Measurements from ENCODE around the gene SMNDC1. TPM values are rescaled to one million over a fixed set of nuclear protein-coding genes. Genes with fewer than 3 reads are reported as not detected.

SMNDC1 gene
- total and polyA plus RNA-seq, 2 of the 4 experiments (the other 2 are of a cell fraction), result 3.9 to 15.1 TPM

- Histone ChIP-seq H3K18ac (ENCODE audit: low read depth, low read length) (no peak overlapping the region), H4K20me1 (ENCODE audit: insufficient read depth, low read length) (no peaks in the 10 kb centered on the region), H3K4me3 (ENCODE audit: insufficient read depth, low read depth, low read length) (no peak overlapping the region), H3K4me1 (ENCODE audit: control insufficient read depth, insufficient read depth, low read length) (peaks cover 6% of the 10 kb centered on the region), H2AK9ac (replicated peaks; ENCODE audit: low read depth, low read length, poor library complexity) (no peak overlapping the region), H3K79me1 (ENCODE audit: low read depth in 1 of 2, low read length in 2 of 2) (no peaks in the 10 kb centered on the region; a peak in 1 of 4 replicates), H3K9me1 (ENCODE audit: insufficient read depth, low read length) (peaks cover 5% of the 10 kb centered on the region; the same call in 1 of the 2 replicates), H4K8ac (ENCODE audit: low read depth in 2 of 2, low read length in 2 of 2) (no peak overlapping the region), H4K5ac (ENCODE audit: low read depth, low read length) (no peak overlapping the region), H4K91ac (ENCODE audit: insufficient read depth, low read depth, low read length) (no peak overlapping the region), H3K27ac (ENCODE audit: insufficient read depth, low read length) (no peak overlapping the region), H3K27me3 (ENCODE audit: control insufficient read depth, insufficient read depth, low read length) (no peaks in the 10 kb centered on the region), H3K14ac (replicated peaks; ENCODE audit: low read depth, low read length) (no peak overlapping the region), H2BK120ac (ENCODE audit: low read depth, low read length) (no peak overlapping the region), H3K9me3 (ENCODE audit: control insufficient read depth, insufficient read depth, low read length) (no peaks in the 10 kb centered on the region), H2AFZ (replicated peaks; ENCODE audit: low read length, poor library complexity) (no peak overlapping the region), H3K4ac (ENCODE audit: low read depth, low read length) (no peak overlapping the region), H2BK20ac (ENCODE audit: low read depth, low read length) (no peak overlapping the region), H2BK15ac (ENCODE audit: low read depth, low read length) (no peak overlapping the region), H2BK5ac (ENCODE audit: low read depth, low read length, poor library complexity, severe bottlenecking) (no peak overlapping the region), H3K36me3 (ENCODE audit: control insufficient read depth, insufficient read depth, low read length) (no peaks in the 10 kb centered on the region), H3K4me2 (ENCODE audit: low read depth, low read length) (no peak overlapping the region), H3K56ac (ENCODE audit: extremely low read depth, insufficient read depth, low read length) (no peak overlapping the region), H3K9ac (ENCODE audit: low read depth, low read length) (no peak overlapping the region), H2AK5ac (ENCODE audit: low read depth, low read length) (no peak overlapping the region; the same call in 1 of the 2 replicates), H3K23ac (ENCODE audit: low read depth, low read length) (no peak overlapping the region)
- ChIA-PET CTCF (no interaction called here), POLR2A (ENCODE audit: unreplicated experiment) (no interaction called here)
- BruUV-seq (replicated peaks), result no TSS peak
- TF ChIP-seq USF2 (IDR thresholded peaks at IDR 0.05; ENCODE audit: low read depth, low read length) (no peak), RFX5 (IDR thresholded peaks at IDR 0.05; ENCODE audit: low read depth, low read length) (no peak), SMC3 (IDR thresholded peaks at IDR 0.05; ENCODE audit: low read depth, low read length) (no peak), CHD1 (IDR thresholded peaks at IDR 0.05; ENCODE audit: low read depth, low read length) (no peak), CEBPB (IDR thresholded peaks at IDR 0.05; ENCODE audit: low read depth, low read length) (no peak)
- intact Hi-C loops (cut with micrococcal nuclease) (no loop called here), dilution Hi-C loops (cut with HindIII; ENCODE audit: low sequenced_read_pairs, unreplicated experiment) (no loop called here), in situ Hi-C loops (cut with MboI; ENCODE audit: low sequenced_read_pairs) (no loop called here)
- no peak for DNase-seq
- ATAC-seq (ENCODE audit: low read depth), result no peak
Measured at GRCh38 chr10:110348336-110348735, 43.6 kb upstream of the SMNDC1 start.
